Measurements from ENCODE around the gene DPH3. TPM values are rescaled to one million over a fixed set of nuclear protein-coding genes. Genes with fewer than 3 reads are reported as not detected.

DPH3 gene
- 3.7 and 8.1 TPM in 2 replicates for total RNA-seq (2011; cell fraction: chromatin; rRNA removed; ENCODE audit: low replicate concordance)
- 3.0 and 3.2 TPM in 2 replicates for total RNA-seq (2011; cell fraction: nucleolus; rRNA removed)
- total RNA-seq (2011; cell fraction: nucleoplasm; rRNA removed) = 6.1 and 11.6 TPM in 2 replicates
- total RNA-seq (2014; rRNA removed) (15.9 and 16.0 TPM in 2 replicates), total RNA-seq (2014; rRNA removed; fragmentation: Illumina TruSeq; extraction: Trizol) (32.8 and 34.2 TPM in 2 replicates), total RNA-seq (2015; rRNA removed; fragmentation: Illumina TruSeq; extraction: Trizol) (26.9 and 30.3 TPM in 2 replicates), total RNA-seq (2021) (44.0 and 46.0 TPM in 2 replicates), polyA plus RNA-seq (2011; rRNA removed) (48.3 and 62.7 TPM in 2 replicates), polyA plus RNA-seq (2014; fragmentation: Illumina TruSeq; extraction: Trizol) (36.6 and 38.7 TPM in 2 replicates), polyA plus RNA-seq (2014; fragmentation: Nextera tagmentation; extraction: Ambion mirVana) (100 to 1,000 TPM; 131 TPM), polyA plus RNA-seq (2014; rRNA removed) (27.2 and 28.3 TPM in 2 replicates), polyA minus RNA-seq (2011; rRNA and poly(A)+ RNA removed) (24.8 and 26.0 TPM in 2 replicates), Bru-seq, nascent RNA (percentile 94 among the genes with signal in this experiment), BruChase-seq, experiment 1, labeled RNA remaining after a 2-hour chase (percentile 88 among the genes with signal in this experiment), BruChase-seq, experiment 2, labeled RNA remaining after a 6-hour chase (percentile 89 among the genes with signal in this experiment)
- polyA plus RNA-seq (2011; cell fraction: cytosol; rRNA removed) = 8.6 and 12.8 TPM in 2 replicates
- 5.3 and 11.8 TPM in 2 replicates for polyA plus RNA-seq (2011; cell fraction: nucleus; rRNA removed)
- 26.1 and 35.0 TPM in 2 replicates for polyA plus RNA-seq (2012)
- 11.1 and 12.0 TPM in 2 replicates for polyA minus RNA-seq (2011; cell fraction: cytosol; rRNA and poly(A)+ RNA removed)
- polyA minus RNA-seq (2011; cell fraction: nucleus; rRNA and poly(A)+ RNA removed) = 5.1 and 9.1 TPM in 2 replicates
- long read RNA-seq, experiment 1, transcript DPH3-202 (2 exons, 3,052 nt) = minor isoform, 34 of 212 reads
- long read RNA-seq, experiment 1, transcript DPH3-204 (3 exons, 3,131 nt) = major isoform, 156 of 212 reads
- long read RNA-seq, experiment 1, partial matches to known transcripts = 14 of 212 reads
- long read RNA-seq, experiment 1, other reads (novel, unspliced or antisense) = 6 of 212 reads
- long read RNA-seq, experiment 2, transcript DPH3-204 (3 exons, 3,131 nt) = major isoform, 29 of 66 reads
- long read RNA-seq, experiment 2, transcript DPH3-202 (2 exons, 3,052 nt) = minor isoform, 12 of 66 reads
- long read RNA-seq, experiment 2, partial matches to known transcripts = 3 of 66 reads
- long read RNA-seq, experiment 2, other reads (novel, unspliced or antisense) = 22 of 66 reads
- long read RNA-seq, experiment 3, transcript DPH3-202 (2 exons, 3,052 nt) = minor isoform, 18 of 89 reads
- long read RNA-seq, experiment 3, transcript DPH3-204 (3 exons, 3,131 nt) = major isoform, 64 of 89 reads
- long read RNA-seq, experiment 3, partial matches to known transcripts = 2 of 89 reads
- long read RNA-seq, experiment 3, other reads (novel, unspliced or antisense) = 2 of 89 reads

- WGBS (ENCODE audit: insufficient coverage, low coverage, missing lambda C conversion rate) = under 1% methylated on average over 60 of the region's 61 CpGs
- ChIA-PET CTCF (ENCODE audit: low intra/inter-chr PET ratio) (interaction anchor here (0.5 kb wide), 1 partner anchor 1486 kb away, joined by 3 read pairs; no protein-coding TSS in a partner anchor), POLR2A (interaction anchor here (0.5 to 2.5 kb wide), 15 partner anchors 8 to 190 kb away, joined by 3 to 11 read pairs (median 4); no protein-coding TSS in a partner anchor)
- intact Hi-C loops (cut with micrococcal nuclease) (loop anchor here (1.0 kb wide), 1 partner anchor 285 kb away; no protein-coding TSS in a partner anchor), in situ Hi-C loops (cut with MboI) (no loop called here)
- 0 out of 2 replicates have a peak, but pooled peaks cover 10% of the 10 kb centered on the region for H4K20me1 ChIP-seq (replicated peaks; ENCODE audit: control insufficient read depth, insufficient read depth, low read length)
- peak within 1 kb of the TSS; percentile 95 to 99 for H3K9ac ChIP-seq (ENCODE audit: insufficient read depth in 1 of 2, low read depth in 2 of 2, low read length in 2 of 2)
- peaks cover 50% of the 10 kb centered on the region for H3K36me3 ChIP-seq (ENCODE audit: control insufficient read depth, insufficient read depth, low read length)
- peak; percentile 98 to 100 (median 98) for DNase-seq (ENCODE audit: extremely low read depth in 1 of 4, low spot score in 3 of 4)
- H3K79me2 ChIP-seq (ENCODE audit: control insufficient read depth, insufficient read depth, low read length) = peaks cover 71% of the 10 kb centered on the region
- H3K4me2 ChIP-seq (ENCODE audit: insufficient read depth, low read length) = peak within 1 kb of the TSS; percentile 97
- H3K9me1 ChIP-seq (ENCODE audit: control insufficient read depth, insufficient read depth, low read length) = no peaks in the 10 kb centered on the region
- peak; percentile 97 for FAIRE-seq
- no peaks in the 10 kb centered on the region for H3K27me3 ChIP-seq (ENCODE audit: control insufficient read depth in 2 of 2, insufficient read depth in 2 of 2, low read length in 2 of 2)
- ATAC-seq = peak; percentile 98
- H3K4me1 ChIP-seq (replicated peaks in 1 of 2; ENCODE audit: control insufficient read depth in 2 of 2, insufficient read depth in 2 of 2, low read length in 2 of 2) = peaks cover 7 to 10% of the 10 kb centered on the region in 2 experiments; a peak in 4 of 5 replicates
- no TSS peak for BruUV-seq (replicated peaks)
- peak within 1 kb of the TSS; percentile 87 for H3K27ac ChIP-seq (ENCODE audit: extremely low read depth, low read depth, low read length)
- peak within 1 kb of the TSS; percentile 95 for H2AFZ ChIP-seq (ENCODE audit: low read depth, low read length)
- H3K9me3 ChIP-seq (replicated peaks; ENCODE audit: control insufficient read depth, insufficient read depth, low read depth, low read length) = no peaks in the 10 kb centered on the region
- H3K4me3 ChIP-seq = peak within 1 kb of the TSS; percentile 79
- no peak for TF ChIP-seq ZNF77 (CRISPR knock-in tag; IDR thresholded peaks at IDR 0.05)
- peak; percentile 99 for TF ChIP-seq ELF2 (CRISPR knock-in tag; IDR thresholded peaks at IDR 0.05)
- no peak for TF ChIP-seq USF2 (CRISPR knock-in tag; IDR thresholded peaks at IDR 0.05)
- no peak; the same call in 1 of the 2 replicates for TF ChIP-seq CHD2 (IDR thresholded peaks at IDR 0.05; ENCODE audit: low read depth, low read length)
- no peak for TF ChIP-seq ATF6 (CRISPR knock-in tag; IDR thresholded peaks at IDR 0.05)
- no peak for TF ChIP-seq SFPQ (IDR thresholded peaks at IDR 0.05; ENCODE audit: low read depth, low read length)
- TF ChIP-seq MTF1 (CRISPR knock-in tag; IDR thresholded peaks at IDR 0.05; ENCODE audit: borderline replicate concordance) = no peak
- TF ChIP-seq MYBL2 (IDR thresholded peaks at IDR 0.05; ENCODE audit: low read depth) = no peak; the same call in 1 of the 2 replicates
- no peak for TF ChIP-seq MYBL2 (CRISPR knock-in tag; IDR thresholded peaks at IDR 0.05; ENCODE audit: borderline replicate concordance)
- no peak for TF ChIP-seq NCOA4 (IDR thresholded peaks at IDR 0.05; ENCODE audit: partially characterized antibody)
These were observed at the start of gene DPH3, which contains the start of gene OXNAD1 for GRCh38 chr3:16264708-16265454. Gene DPH3, minus strand, starts transcription at chr3:16264943. Its CDS starts 67 bp downstream, at chr3:16264876. Gene OXNAD1, plus strand, starts transcription at chr3:16265212. Its CDS starts 5,741 bp downstream, at chr3:16270953.

All from K562 (cell line).